Adrenal gland (tissue), 19 donors: ENCODE data around the gene NIPAL1. TPM values are rescaled to one million over a fixed set of nuclear protein-coding genes. Genes with fewer than 3 reads are reported as not detected.

Source experiments
- DNase-seq, 7 donors: peaks; one replicate each; pipeline ENCODE4 v3.0.0-alpha.2; 2019 to 2020
- H3K27ac ChIP-seq, 5 donors: fragments of 200-600 bp; sonication (generic) in 4 of 5; 1 replicate in 3 of 5; 2 replicates in 2 of 5; pipeline versions ENCODE4 v1.5.1 to v1.8.0; 2016 to 2020; ENCODE audit warnings: mild to moderate bottlenecking in 1 of 5
- H3K27me3 ChIP-seq: fragments of 200-600 bp; 2 replicates; pipeline ENCODE4 v1.8.0; 2021
- H3K36me3 ChIP-seq, 2 donors: fragments of 200-600 bp; replicated peaks in 1 of 2; 1 replicate in 1 of 2; 2 replicates in 1 of 2; pipeline versions ENCODE4 v1.5.1 to v1.8.0; 2018 to 2022
- H3K4me1 ChIP-seq, 2 donors: fragments of 200-600 bp; replicated peaks in 1 of 2; 1 replicate in 1 of 2; 2 replicates in 1 of 2; pipeline versions ENCODE4 v1.5.1 to v1.8.0; 2018 to 2021
- H3K4me3 ChIP-seq, 4 donors: fragments of 200-600 bp; sonication (generic) in 3 of 4; one replicate each; pipeline ENCODE4 v1.5.1; 2016 to 2018
- H3K9me3 ChIP-seq, 3 donors: fragments of 200-600 bp; sonication (generic) in 1 of 3; replicated peaks in 1 of 3; 1 replicate in 2 of 3; 2 replicates in 1 of 3; pipeline versions ENCODE4 v1.5.1 to v1.8.0; 2016 to 2021
- CTCF ChIP-seq, 6 experiments: fragments of 450-650 bp in 4 of 6; fragments of 200-600 bp in 2 of 6; sonication (generic) in 1 of 6; IDR thresholded peaks; 1 replicate in 5 of 6; 2 replicates in 1 of 6; pipeline versions ENCODE4 v1.5.1 to v1.8.0; 2016 to 2021; ENCODE audit warnings: antibody characterized with exemption in 6 of 6, mild to moderate bottlenecking in 2 of 6, moderate library complexity in 1 of 6
- POLR2A ChIP-seq, 2 donors: fragments of 450-650 bp; IDR thresholded peaks; one replicate each; pipeline ENCODE4 v1.6.1; 2017; ENCODE audit warnings: antibody characterized with exemption in 2 of 2, mild to moderate bottlenecking in 2 of 2, moderate library complexity in 1 of 2
- WGBS, 4 donors: extraction: QIAGEN DNeasy Blood & Tissue Kit in 2 of 4; methylation state at CpG; one replicate each; pipeline versions ENCODE4 v1.1.5 to v1.1.7; 2013 to 2017; 5-methylcytosine and 5-hydroxymethylcytosine counted together
- intact Hi-C, 2 donors: fragments of 100-400 bp; cut with DNase I; formaldehyde crosslinking; loops; one replicate each; pipeline versions ENCODE4 v1.14.1 to v1.15.0; 2022 to 2023
- long read RNA-seq, 10 donors: library from polyadenylated mRNA in 3 of 10; unstranded in 2 of 10; stranded (forward) in 1 of 10; transcript quantifications; one replicate each; pipeline ENCODE4 v2.0.0 and lab custom pipeline, GENCODE V29; 2021 to 2026
- polyA plus RNA-seq, 3 donors: library from polyadenylated mRNA; stranded (reverse); fragments of 200-250 nt in 2 of 3; fragments of 350-450 nt in 1 of 3; fragmentation: Illumina TruSeq in 1 of 3; extraction: RNeasy Lipid Tissue Mini Kit (QIAGEN cat#74804) in 1 of 3; gene quantifications; one replicate each; pipeline ENCODE4 v1.2.3, GENCODE V29; 2013 to 2014
- total RNA-seq, 9 donors: library from RNA; depleted of rRNA in 4 of 9; stranded (reverse); fragments of >200 nt in 4 of 9; fragments of 120-200 nt in 1 of 9; fragmentation: NEBNext Ultra II Directional in 1 of 9; extraction: Animal tissue kit (Norgen Biotek cat#: 25700) in 1 of 9; gene quantifications; one replicate each; pipeline versions ENCODE4 v1.1.0 to v1.2.4, GENCODE V29; 2013 to 2023
- donor health status: healthy with polysubstance abuse.
- donor health status: Bipolar disorder and iron deficiency.
- donor health status: DM: yes; HTN: yes; CAD: no.
- donor health status: DM: no; HTN: no; CAD: no.
- donor health status: DM: no; HTN: no; CAD: no.
- donor health status: DM: yes; HTN: yes; CAD: no.

The NIPAL1 gene
- total RNA-seq (1 to 10 TPM in 3 of 9 donors, under 1 TPM in 5, not detected in 1; 0.08 to 1.4 (median 0.79) TPM), polyA plus RNA-seq (1 to 10 TPM in 1 of 3 donors, under 1 TPM in 2; 0.03 to 1.5 (median 0.16) TPM)
- long read RNA-seq, donor 1, result 0 reads
- long read RNA-seq, donor 2, result 0 reads
- long read RNA-seq, donor 3, result 0 reads
- long read RNA-seq, donor 4, partial matches to known transcripts, result 0 of 1 reads
- long read RNA-seq, donor 4, other reads (novel, unspliced or antisense), result 1 of 1 reads
- long read RNA-seq, donor 5, result 0 reads
- long read RNA-seq, donor 6, result 0 reads
- long read RNA-seq, donor 7, result 0 reads
- long read RNA-seq, donor 8, result 0 reads
- long read RNA-seq, donor 9, result 0 reads
- long read RNA-seq, donor 10, result 0 reads

- DNase-seq, result peak; percentile 62 to 85 (median 74)
- Histone ChIP-seq H3K9me3 (no peaks in the 10 kb centered on the region), H3K4me3 (peak within 1 kb of the TSS in 3 of 4 donors; percentile 10 to 70 (median 55)), H3K27ac (peak within 1 kb of the TSS in 2 of 5 donors; percentile 24 to 57), H3K27me3 (no peaks in the 10 kb centered on the region), H3K4me1 (peaks cover 8 to 16% of the 10 kb centered on the region in 2 donors), H3K36me3 (no peaks in the 10 kb centered on the region)
- 2 to 5% (median 3%) methylated on average over 15 to 60 of the region's 60 CpGs for WGBS, 4 donors
- intact Hi-C loops, result no loop called here
- TF ChIP-seq CTCF (IDR thresholded peaks at IDR 0.05) (peak in 2 of 6 experiments; percentile 20 to 29), POLR2A (IDR thresholded peaks at IDR 0.05) (peak in 1 of 2 donors; percentile 7)
Measured at GRCh38 chr4:48016141-48017107, at the start of gene NIPAL1, which contains the start of gene CNGA1. TSS of gene NIPAL1 (plus strand) at chr4:48016772. CDS start at chr4:48016840, 68 bp downstream. TSS of gene CNGA1 (minus strand) at chr4:48016681. CDS start at chr4:47952689, 63,992 bp downstream.

- H3K27ac ChIP-seq, result no peak overlapping the region
- no peak for DNase-seq
- no peaks in the 10 kb centered on the region for H3K36me3 ChIP-seq
- no peak for TF ChIP-seq CTCF (IDR thresholded peaks at IDR 0.05)
- TF ChIP-seq POLR2A (IDR thresholded peaks at IDR 0.05), result no peak
- H3K27me3 ChIP-seq, result no peaks in the 10 kb centered on the region
- H3K9me3 ChIP-seq, result no peaks in the 10 kb centered on the region
- H3K4me3 ChIP-seq, result no peak overlapping the region
- intact Hi-C loops, result no loop called here
- H3K4me1 ChIP-seq, result no peaks in the 10 kb centered on the region
Measured at GRCh38 chr4:47968847-47969246, 47.7 kb upstream of the NIPAL1 start.

- peak in 1 of 7 donors; percentile 2 for DNase-seq
- 79 to 92% (median 85%) methylated on average over 1 of the region's 1 CpG for WGBS, 4 donors
- intact Hi-C loops, result no loop called here
- Histone ChIP-seq H3K36me3 (no peaks in the 10 kb centered on the region), H3K27ac (no peak overlapping the region), H3K4me1 (no peaks in the 10 kb centered on the region), H3K27me3 (no peaks in the 10 kb centered on the region), H3K4me3 (no peak overlapping the region), H3K9me3 (no peaks in the 10 kb centered on the region)
- TF ChIP-seq CTCF (IDR thresholded peaks at IDR 0.05) (no peak), POLR2A (IDR thresholded peaks at IDR 0.05) (no peak)
Measured at GRCh38 chr4:47972181-47972580, 44.4 kb upstream of the NIPAL1 start.

GRCh38 chr4:47972721-47973120 lies 43.9 kb upstream of the NIPAL1 start:
- WGBS, 4 donors, result 75 to 100% (median 88%) methylated on average over 1 of the region's 1 CpG
- no peaks in the 10 kb centered on the region for H3K36me3 ChIP-seq
- H3K4me3 ChIP-seq, result no peak overlapping the region
- H3K27ac ChIP-seq, result no peak overlapping the region
- intact Hi-C loops, result no loop called here
- H3K27me3 ChIP-seq, result no peaks in the 10 kb centered on the region
- TF ChIP-seq CTCF (IDR thresholded peaks at IDR 0.05) (no peak), POLR2A (IDR thresholded peaks at IDR 0.05) (no peak)
- no peak for DNase-seq
- no peaks in the 10 kb centered on the region for H3K9me3 ChIP-seq
- no peaks in the 10 kb centered on the region for H3K4me1 ChIP-seq
